GM23338 (cell line): ENCODE results near the gene TNIP3. TPM values are rescaled to one million over a fixed set of nuclear protein-coding genes. Genes with fewer than 3 reads are reported as not detected.
A peak's percentile ranks its signal among the peaks of the same experiment; 100 is the strongest.
"Not testable (repeated sequence)": the region's sequence is repeated elsewhere in the genome, so short reads cannot be mapped to it uniquely, and the experiment has no call there.

Experiments used
- ATAC-seq: fragments of 200-7000 bp; cut with Tn5 transposase; 3 replicates; pipeline ENCODE4 v1.9.1; 2020
- DNase-seq: peaks from one replicate; pipeline ENCODE4 v3.0.0-alpha.2; 2015; ENCODE audit warnings: low spot score
- H2AFZ ChIP-seq: fragments of 200-600 bp; sonication (generic); 2 replicates; pipeline ENCODE4 v1.8.0; 2016; ENCODE audit warnings: antibody characterized with exemption, mild to moderate bottlenecking, moderate library complexity
- H3F3A ChIP-seq: fragments of 200-600 bp; sonication (generic); replicated peaks from 2 replicates; pipeline ENCODE4 v1.8.0; 2017; ENCODE audit warnings: antibody characterized with exemption, mixed run types, low read depth
- H3K27ac ChIP-seq: fragments of 200-600 bp; sonication (generic); 2 replicates; pipeline ENCODE4 v1.6.1; 2016; ENCODE audit warnings: low read depth
- H3K27me3 ChIP-seq: fragments of 200-600 bp; sonication (generic); 2 replicates; pipeline ENCODE4 v1.8.0; 2016; ENCODE audit warnings: mild to moderate bottlenecking, mixed run types, moderate library complexity; ENCODE audit not compliant: insufficient read depth
- H3K36me3 ChIP-seq: fragments of 200-600 bp; sonication (generic); 2 replicates; pipeline ENCODE4 v1.8.0; 2016; ENCODE audit warnings: mild to moderate bottlenecking; ENCODE audit not compliant: insufficient read depth
- H3K4me1 ChIP-seq: fragments of 200-600 bp; sonication (generic); 2 replicates; pipeline ENCODE4 v1.8.0; 2016; ENCODE audit warnings: mild to moderate bottlenecking, moderate library complexity; ENCODE audit not compliant: insufficient read depth
- H3K4me2 ChIP-seq: fragments of 200-600 bp; sonication (generic); 2 replicates; pipeline ENCODE4 v1.7.1; 2017; ENCODE audit warnings: mixed run types
- H3K4me3 ChIP-seq: fragments of 200-600 bp; sonication (generic); 2 replicates; pipeline ENCODE4 v1.6.1; 2016; ENCODE audit warnings: mixed run types
- H3K79me2 ChIP-seq: fragments of 200-600 bp; sonication (generic); replicated peaks from 2 replicates; pipeline ENCODE4 v1.8.0; 2017; ENCODE audit warnings: mild to moderate bottlenecking; ENCODE audit not compliant: insufficient read depth
- H3K9me2 ChIP-seq: fragments of 200-600 bp; sonication (generic); 2 replicates; pipeline ENCODE4 v1.8.0; 2017; ENCODE audit not compliant: insufficient read depth
- H4K20me1 ChIP-seq: fragments of 200-600 bp; sonication (generic); replicated peaks from 2 replicates; pipeline ENCODE4 v1.8.0; 2017; ENCODE audit warnings: mild to moderate bottlenecking; ENCODE audit not compliant: insufficient read depth
- H3K27ac Mint-ChIP-seq: 2 replicates; pipeline ENCODE4 v1.8.0; 2020; ENCODE audit warnings: inconsistent platforms, mild to moderate bottlenecking, moderate library complexity, mixed read lengths
- H3K27me3 Mint-ChIP-seq: 3 replicates; pipeline ENCODE4 v1.8.0; 2022; ENCODE audit warnings: low read depth, mild to moderate bottlenecking, moderate library complexity, mixed read lengths, inconsistent platforms; ENCODE audit not compliant: insufficient read depth, poor library complexity
- H3K36me3 Mint-ChIP-seq: 3 replicates; pipeline ENCODE4 v1.8.0; 2021; ENCODE audit warnings: low read depth, mild to moderate bottlenecking, inconsistent platforms, moderate library complexity, mixed read lengths
- H3K4me1 Mint-ChIP-seq: 3 replicates; pipeline ENCODE4 v1.8.0; 2020; ENCODE audit warnings: mild to moderate bottlenecking, inconsistent platforms, mixed read lengths
- H3K4me3 Mint-ChIP-seq: 3 replicates; pipeline ENCODE4 v1.8.0; 2021; ENCODE audit warnings: moderate library complexity, mild to moderate bottlenecking, inconsistent platforms, mixed read lengths
- H3K9me3 Mint-ChIP-seq: 3 replicates; pipeline ENCODE4 v1.8.0; 2020; ENCODE audit warnings: moderate library complexity, mild to moderate bottlenecking, inconsistent platforms, mixed read lengths
- EZH2 ChIP-seq: fragments of 200-600 bp; sonication (generic); IDR thresholded peaks from one replicate; pipeline ENCODE4 v1.8.0; 2017; ENCODE audit warnings: antibody characterized with exemption, mild to moderate bottlenecking, low read depth; ENCODE audit not compliant: unreplicated experiment
- JUNB ChIP-seq: IDR thresholded peaks from one replicate; pipeline ENCODE4 v1.6.1; 2016; ENCODE audit warnings: antibody characterized with exemption; ENCODE audit not compliant: unreplicated experiment
- NANOG ChIP-seq: IDR thresholded peaks from 2 replicates; pipeline ENCODE4 v1.6.1; 2016; ENCODE audit warnings: antibody characterized with exemption, borderline replicate concordance
- POLR2AphosphoS5 ChIP-seq: IDR thresholded peaks from 2 replicates; pipeline ENCODE4 v1.6.1; 2016; ENCODE audit warnings: antibody characterized with exemption, low read depth
- STAT1 ChIP-seq: IDR thresholded peaks from one replicate; pipeline ENCODE4 v1.6.1; 2016; ENCODE audit warnings: antibody characterized with exemption; ENCODE audit not compliant: unreplicated experiment
- ZNF331 ChIP-seq: fragments of 250-450 bp; sonication (Bioruptor Pico); IDR thresholded peaks from 2 replicates; pipeline ENCODE4 v1.5.0; 2020; ENCODE audit warnings: low read depth, mild to moderate bottlenecking, moderate library complexity
- polyA plus RNA-seq: library from polyadenylated mRNA; unstranded; fragments of >200 nt; fragmentation: Nextera tagmentation; extraction: Ambion mirVana; gene quantifications from 2 replicates; pipeline ENCODE4 v1.2.1, GENCODE V29; 2016
- total RNA-seq: library from RNA; depleted of rRNA; stranded (reverse); fragments of >200 nt; shearing (Covaris generic); gene quantifications from 2 replicates; pipeline ENCODE4 v1.2.3, GENCODE V29; 2014
- TF ChIP-seq, protein P1 (sequence below): IDR thresholded peaks from one replicate; pipeline ENCODE4 v1.6.1; 2018; ENCODE audit warnings: antibody characterized with exemption; ENCODE audit not compliant: unreplicated experiment
- TF ChIP-seq, protein P2 (sequence below): IDR thresholded peaks from 2 replicates; pipeline ENCODE4 v1.6.1; 2016; ENCODE audit warnings: antibody characterized with exemption
- TF ChIP-seq, protein P3 (sequence below), 2 experiments: fragments of 200-600 bp in 1 of 2; sonication (generic) in 1 of 2; conservative IDR thresholded peaks; 2 replicates each; pipeline versions ENCODE4 v1.5.1 to v1.6.1; 2016 to 2017; ENCODE audit warnings: antibody characterized with exemption in 2 of 2, low read depth in 2 of 2, mild to moderate bottlenecking in 2 of 2, moderate library complexity in 1 of 2

Gene TNIP3
- total and polyA plus RNA-seq, 2 experiments from 2014 or later = not detected

DNA sequence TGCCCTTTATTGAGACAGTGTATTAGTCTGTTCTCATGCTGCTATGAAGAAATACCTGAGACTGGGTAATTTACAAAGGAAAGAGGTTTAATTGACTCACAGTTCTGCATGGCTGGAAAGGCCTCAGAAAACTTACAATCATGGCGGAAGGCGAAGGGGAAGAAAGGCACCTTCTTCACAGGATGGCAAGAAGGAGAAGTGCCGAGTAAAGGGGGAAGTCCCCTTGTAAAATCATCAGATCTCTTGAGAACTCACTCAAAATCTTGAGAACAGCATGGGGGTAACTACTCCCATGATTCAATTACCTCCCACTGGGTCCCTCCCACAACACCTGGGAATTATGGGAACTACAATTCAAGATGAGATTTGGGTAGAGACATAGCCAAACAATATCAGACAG lies 41.7 kb upstream of the TNIP3 start:
- not testable (repeated sequence) for H3K4me1 Mint-ChIP-seq, DNase-seq, H3K9me2 ChIP-seq, H3K9me3 Mint-ChIP-seq, H3K27me3 Mint-ChIP-seq, ATAC-seq, H3K4me3 Mint-ChIP-seq, H3K4me1 ChIP-seq, H3K36me3 Mint-ChIP-seq, H3K27ac ChIP-seq, H3K27ac Mint-ChIP-seq, H4K20me1 ChIP-seq, H3K4me3 ChIP-seq, H3F3A ChIP-seq, H3K4me2 ChIP-seq, H3K27me3 ChIP-seq, H3K79me2 ChIP-seq, H3K36me3 ChIP-seq
- peak overlapping the region; percentile 60; the same call in 1 of the 2 replicates for H2AFZ ChIP-seq

DNA sequence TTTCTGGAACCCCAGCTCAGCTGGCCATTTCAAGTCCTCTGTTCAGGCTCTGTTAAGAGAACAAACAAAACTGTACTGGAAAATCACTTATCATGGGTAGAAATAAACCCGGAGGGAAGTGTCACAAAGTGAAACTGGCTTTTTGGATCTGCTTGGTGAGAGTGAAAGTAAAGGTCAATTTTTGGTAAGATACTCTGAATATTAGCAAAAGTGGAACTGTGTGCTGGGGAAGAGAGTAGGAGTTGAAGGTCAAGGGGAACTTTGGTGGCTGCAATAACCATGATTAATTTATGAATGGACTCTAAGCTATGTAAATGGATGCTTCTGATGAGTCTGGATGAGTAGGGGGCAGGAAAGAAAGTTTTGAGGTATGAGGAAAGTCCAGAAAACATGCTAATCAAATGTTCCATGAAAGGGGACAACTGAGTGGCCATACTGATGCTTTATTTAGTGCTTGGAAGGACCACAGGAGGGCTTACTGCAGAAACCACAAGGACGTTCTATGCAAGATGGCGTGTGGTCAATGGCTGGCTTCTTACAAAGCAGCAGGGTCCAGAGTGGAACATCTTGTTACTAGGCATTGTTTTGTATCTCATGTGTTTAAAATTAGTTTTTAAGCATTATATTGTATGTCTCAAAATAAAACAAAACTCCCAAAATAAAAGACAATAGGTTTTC lies 36.8 kb upstream of the TNIP3 start:
- Histone ChIP-seq H3K36me3 (no peaks in the 10 kb centered on the region), H3K79me2 (no peaks in the 10 kb centered on the region), H3K4me1 (no peaks in the 10 kb centered on the region; the same call in 1 of the 2 replicates), H4K20me1 (no peaks in the 10 kb centered on the region), H3K27ac (no peak overlapping the region), H3K27me3 (no peaks in the 10 kb centered on the region), H3K4me2 (no peak overlapping the region), H3F3A (no peaks in the 10 kb centered on the region), H2AFZ (no peak overlapping the region), H3K4me3 (no peak overlapping the region), H3K9me2 (no peaks in the 10 kb centered on the region)
- Mint-ChIP-seq H3K4me1 (no peaks in the 10 kb centered on the region), H3K27ac (no peak overlapping the region), H3K27me3 (no peaks in the 10 kb centered on the region), H3K4me3 (no peak overlapping the region), H3K9me3 (no peaks in the 10 kb centered on the region), H3K36me3 (no peaks in the 10 kb centered on the region)
- no peak for DNase-seq
- no peak for ATAC-seq
- TF ChIP-seq ZNF331 (CRISPR knock-in tag) (no peak), JUNB (no peak), EZH2 (no peak), NANOG (no peak), POLR2AphosphoS5 (no peak), STAT1 (no peak)
- TF ChIP-seq, protein P1, sequence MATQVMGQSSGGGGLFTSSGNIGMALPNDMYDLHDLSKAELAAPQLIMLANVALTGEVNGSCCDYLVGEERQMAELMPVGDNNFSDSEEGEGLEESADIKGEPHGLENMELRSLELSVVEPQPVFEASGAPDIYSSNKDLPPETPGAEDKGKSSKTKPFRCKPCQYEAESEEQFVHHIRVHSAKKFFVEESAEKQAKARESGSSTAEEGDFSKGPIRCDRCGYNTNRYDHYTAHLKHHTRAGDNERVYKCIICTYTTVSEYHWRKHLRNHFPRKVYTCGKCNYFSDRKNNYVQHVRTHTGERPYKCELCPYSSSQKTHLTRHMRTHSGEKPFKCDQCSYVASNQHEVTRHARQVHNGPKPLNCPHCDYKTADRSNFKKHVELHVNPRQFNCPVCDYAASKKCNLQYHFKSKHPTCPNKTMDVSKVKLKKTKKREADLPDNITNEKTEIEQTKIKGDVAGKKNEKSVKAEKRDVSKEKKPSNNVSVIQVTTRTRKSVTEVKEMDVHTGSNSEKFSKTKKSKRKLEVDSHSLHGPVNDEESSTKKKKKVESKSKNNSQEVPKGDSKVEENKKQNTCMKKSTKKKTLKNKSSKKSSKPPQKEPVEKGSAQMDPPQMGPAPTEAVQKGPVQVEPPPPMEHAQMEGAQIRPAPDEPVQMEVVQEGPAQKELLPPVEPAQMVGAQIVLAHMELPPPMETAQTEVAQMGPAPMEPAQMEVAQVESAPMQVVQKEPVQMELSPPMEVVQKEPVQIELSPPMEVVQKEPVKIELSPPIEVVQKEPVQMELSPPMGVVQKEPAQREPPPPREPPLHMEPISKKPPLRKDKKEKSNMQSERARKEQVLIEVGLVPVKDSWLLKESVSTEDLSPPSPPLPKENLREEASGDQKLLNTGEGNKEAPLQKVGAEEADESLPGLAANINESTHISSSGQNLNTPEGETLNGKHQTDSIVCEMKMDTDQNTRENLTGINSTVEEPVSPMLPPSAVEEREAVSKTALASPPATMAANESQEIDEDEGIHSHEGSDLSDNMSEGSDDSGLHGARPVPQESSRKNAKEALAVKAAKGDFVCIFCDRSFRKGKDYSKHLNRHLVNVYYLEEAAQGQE = no peak
- TF ChIP-seq, protein P2, sequence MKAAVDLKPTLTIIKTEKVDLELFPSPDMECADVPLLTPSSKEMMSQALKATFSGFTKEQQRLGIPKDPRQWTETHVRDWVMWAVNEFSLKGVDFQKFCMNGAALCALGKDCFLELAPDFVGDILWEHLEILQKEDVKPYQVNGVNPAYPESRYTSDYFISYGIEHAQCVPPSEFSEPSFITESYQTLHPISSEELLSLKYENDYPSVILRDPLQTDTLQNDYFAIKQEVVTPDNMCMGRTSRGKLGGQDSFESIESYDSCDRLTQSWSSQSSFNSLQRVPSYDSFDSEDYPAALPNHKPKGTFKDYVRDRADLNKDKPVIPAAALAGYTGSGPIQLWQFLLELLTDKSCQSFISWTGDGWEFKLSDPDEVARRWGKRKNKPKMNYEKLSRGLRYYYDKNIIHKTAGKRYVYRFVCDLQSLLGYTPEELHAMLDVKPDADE = no peak
- TF ChIP-seq, protein P3, sequence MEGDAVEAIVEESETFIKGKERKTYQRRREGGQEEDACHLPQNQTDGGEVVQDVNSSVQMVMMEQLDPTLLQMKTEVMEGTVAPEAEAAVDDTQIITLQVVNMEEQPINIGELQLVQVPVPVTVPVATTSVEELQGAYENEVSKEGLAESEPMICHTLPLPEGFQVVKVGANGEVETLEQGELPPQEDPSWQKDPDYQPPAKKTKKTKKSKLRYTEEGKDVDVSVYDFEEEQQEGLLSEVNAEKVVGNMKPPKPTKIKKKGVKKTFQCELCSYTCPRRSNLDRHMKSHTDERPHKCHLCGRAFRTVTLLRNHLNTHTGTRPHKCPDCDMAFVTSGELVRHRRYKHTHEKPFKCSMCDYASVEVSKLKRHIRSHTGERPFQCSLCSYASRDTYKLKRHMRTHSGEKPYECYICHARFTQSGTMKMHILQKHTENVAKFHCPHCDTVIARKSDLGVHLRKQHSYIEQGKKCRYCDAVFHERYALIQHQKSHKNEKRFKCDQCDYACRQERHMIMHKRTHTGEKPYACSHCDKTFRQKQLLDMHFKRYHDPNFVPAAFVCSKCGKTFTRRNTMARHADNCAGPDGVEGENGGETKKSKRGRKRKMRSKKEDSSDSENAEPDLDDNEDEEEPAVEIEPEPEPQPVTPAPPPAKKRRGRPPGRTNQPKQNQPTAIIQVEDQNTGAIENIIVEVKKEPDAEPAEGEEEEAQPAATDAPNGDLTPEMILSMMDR (conservative IDR thresholded peaks at IDR 0.05; ENCODE audit: low read depth in 2 of 2) = no peak
